Measurements from ENCODE around the gene SSU72.

DNA sequence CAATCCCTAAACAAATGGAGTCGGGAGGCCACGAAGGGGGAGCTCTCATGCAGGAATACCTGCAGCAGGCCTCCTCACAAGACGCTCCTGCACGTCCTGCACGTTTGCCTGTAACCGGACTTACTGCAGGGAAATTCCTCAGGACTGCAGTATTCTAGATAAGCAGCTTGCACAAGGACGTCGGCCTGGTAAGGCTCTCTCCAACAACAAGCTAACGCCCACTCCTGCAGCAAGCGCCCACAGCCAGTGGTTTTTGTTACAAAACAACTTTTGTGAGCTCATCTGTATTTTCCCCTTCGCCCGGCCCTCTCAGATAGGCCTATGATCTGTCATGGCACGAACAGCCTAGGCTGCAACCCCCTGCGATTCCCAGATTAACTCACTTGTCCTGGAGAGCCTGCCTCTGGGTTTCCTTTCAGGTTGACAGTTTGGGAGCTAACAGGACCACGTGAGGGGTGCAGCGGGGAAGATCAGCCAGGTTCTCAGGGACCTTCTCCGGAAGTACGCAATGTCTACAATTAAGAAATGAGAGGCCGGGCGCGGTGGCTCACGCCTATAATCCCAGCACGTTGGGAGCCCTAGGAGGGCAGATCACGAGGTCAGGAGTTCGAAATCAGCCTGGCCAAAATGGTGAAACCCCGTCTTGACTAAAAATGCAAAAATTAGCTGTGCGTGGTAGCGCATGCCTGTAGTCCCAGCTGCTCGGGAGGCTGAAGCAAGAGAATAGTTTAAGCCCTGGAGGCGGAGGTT lies 39.7 kb upstream of the SSU72 start:
- TF ChIP-seq, protein P1, sequence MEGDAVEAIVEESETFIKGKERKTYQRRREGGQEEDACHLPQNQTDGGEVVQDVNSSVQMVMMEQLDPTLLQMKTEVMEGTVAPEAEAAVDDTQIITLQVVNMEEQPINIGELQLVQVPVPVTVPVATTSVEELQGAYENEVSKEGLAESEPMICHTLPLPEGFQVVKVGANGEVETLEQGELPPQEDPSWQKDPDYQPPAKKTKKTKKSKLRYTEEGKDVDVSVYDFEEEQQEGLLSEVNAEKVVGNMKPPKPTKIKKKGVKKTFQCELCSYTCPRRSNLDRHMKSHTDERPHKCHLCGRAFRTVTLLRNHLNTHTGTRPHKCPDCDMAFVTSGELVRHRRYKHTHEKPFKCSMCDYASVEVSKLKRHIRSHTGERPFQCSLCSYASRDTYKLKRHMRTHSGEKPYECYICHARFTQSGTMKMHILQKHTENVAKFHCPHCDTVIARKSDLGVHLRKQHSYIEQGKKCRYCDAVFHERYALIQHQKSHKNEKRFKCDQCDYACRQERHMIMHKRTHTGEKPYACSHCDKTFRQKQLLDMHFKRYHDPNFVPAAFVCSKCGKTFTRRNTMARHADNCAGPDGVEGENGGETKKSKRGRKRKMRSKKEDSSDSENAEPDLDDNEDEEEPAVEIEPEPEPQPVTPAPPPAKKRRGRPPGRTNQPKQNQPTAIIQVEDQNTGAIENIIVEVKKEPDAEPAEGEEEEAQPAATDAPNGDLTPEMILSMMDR (IDR thresholded peaks at IDR 0.05), result no peak
- TF ChIP-seq POLR2A (IDR thresholded peaks at IDR 0.05) (peak in 1 of 4 donors; percentile 25), EP300 (IDR thresholded peaks at IDR 0.05) (no peak), POLR2AphosphoS5 (IDR thresholded peaks at IDR 0.05) (no peak)
